GM20000 (cell line): ENCODE results near the gene ATP6V1G2.

ENCODE experiments used
- DNase-seq: peaks from one replicate; pipeline ENCODE4 v3.0.0; 2012; ENCODE audit warnings: low spot score
- TF ChIP-seq, protein P1 (sequence below): IDR thresholded peaks from 2 replicates; pipeline ENCODE4 v1.5.1; 2012; ENCODE audit warnings: mild to moderate bottlenecking, control low read depth; ENCODE audit errors: extremely low read depth, missing control alignments

ATP6V1G2 gene

DNA sequence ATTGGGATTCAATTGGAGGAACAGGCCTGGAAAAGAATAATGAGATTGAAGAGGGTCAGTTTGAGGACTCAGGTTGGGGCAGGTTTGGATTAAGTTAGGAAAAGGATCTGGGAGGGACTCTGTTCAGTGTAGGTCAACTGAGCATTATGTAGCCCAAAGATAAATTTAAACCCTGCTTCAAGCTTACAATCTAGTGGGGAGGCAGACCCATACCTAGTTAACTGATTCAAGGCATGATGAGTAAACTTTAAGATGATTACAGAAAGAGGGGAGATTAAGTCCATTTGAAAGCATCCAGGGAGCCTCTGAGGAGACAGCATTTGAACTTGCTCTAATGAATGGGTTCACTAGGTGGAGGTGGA, 14.3 kb upstream of the ATP6V1G2 start:
- no peak for DNase-seq
- TF ChIP-seq, protein P1, sequence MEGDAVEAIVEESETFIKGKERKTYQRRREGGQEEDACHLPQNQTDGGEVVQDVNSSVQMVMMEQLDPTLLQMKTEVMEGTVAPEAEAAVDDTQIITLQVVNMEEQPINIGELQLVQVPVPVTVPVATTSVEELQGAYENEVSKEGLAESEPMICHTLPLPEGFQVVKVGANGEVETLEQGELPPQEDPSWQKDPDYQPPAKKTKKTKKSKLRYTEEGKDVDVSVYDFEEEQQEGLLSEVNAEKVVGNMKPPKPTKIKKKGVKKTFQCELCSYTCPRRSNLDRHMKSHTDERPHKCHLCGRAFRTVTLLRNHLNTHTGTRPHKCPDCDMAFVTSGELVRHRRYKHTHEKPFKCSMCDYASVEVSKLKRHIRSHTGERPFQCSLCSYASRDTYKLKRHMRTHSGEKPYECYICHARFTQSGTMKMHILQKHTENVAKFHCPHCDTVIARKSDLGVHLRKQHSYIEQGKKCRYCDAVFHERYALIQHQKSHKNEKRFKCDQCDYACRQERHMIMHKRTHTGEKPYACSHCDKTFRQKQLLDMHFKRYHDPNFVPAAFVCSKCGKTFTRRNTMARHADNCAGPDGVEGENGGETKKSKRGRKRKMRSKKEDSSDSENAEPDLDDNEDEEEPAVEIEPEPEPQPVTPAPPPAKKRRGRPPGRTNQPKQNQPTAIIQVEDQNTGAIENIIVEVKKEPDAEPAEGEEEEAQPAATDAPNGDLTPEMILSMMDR, result no peak

GRCh38 chr6:31559958-31560696, 13.7 kb upstream of the ATP6V1G2 start:
- DNase-seq, result peak; percentile 71
- TF ChIP-seq, protein P1, result no peak

GRCh38 chr6:31559606-31559957, 13.2 kb upstream of the ATP6V1G2 start:
- no peak for DNase-seq
- TF ChIP-seq, protein P1, result no peak

- TF ChIP-seq, protein P1, result no peak
- DNase-seq, result peak; percentile 77
Measured at GRCh38 chr6:31558631-31559500, 12.5 kb upstream of the ATP6V1G2 start.

DNA sequence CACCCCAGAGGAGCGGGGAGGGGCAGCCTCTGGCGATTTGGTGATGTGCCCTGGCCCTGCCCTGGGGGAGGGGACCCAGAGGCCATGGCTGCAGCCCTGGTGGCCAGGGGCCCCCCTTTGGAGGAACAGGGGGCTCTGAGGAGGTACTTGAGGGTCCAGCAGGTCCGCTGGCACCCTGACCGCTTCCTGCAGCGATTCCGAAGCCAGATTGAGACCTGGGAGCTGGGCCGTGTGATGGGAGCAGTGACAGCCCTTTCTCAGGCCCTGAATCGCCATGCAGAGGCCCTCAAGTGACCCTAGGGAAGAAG, 11.9 kb upstream of the ATP6V1G2 start:
- no peak for DNase-seq
- TF ChIP-seq, protein P1, result no peak

DNA sequence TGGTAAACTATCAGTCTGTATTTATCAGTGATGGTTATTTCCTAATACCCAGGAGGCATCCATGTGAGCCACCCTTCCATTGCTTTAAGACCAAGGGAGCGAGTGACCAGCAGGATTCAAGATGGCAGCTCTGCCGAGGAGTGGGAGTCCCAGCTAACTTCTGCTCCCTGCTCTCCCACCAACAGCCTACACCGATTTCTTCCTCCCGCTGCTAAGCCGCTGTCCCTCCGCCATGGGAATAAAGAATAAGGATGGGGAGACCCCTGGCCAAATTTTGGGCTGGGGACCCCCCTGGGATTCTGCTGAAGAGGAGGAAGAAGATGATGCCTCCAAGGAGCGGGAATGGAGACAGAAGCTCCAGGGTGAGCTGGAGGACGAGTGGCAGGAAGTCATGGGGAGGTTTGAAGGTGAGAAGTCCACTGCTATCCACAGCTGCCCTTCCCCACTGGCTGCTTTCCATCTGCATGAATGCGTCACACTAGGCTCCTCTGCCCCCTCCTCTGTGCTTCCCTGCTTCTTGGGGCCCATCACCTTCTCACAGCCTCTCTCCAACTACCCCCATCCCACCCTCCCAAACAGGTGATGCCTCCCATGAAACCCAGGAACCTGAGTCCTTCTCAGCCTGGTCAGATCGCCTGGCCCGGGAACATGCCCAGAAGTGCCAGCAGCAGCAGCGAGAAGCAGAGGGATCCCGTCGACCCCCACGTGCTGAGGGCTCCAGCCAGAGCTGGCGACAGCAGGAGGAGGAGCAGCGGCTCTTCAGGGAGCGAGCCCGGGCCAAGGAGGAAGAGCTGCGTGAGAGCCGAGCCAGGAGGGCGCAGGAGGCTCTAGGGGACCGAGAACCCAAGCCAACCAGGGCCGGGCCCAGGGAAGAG, 11.3 kb upstream of the ATP6V1G2 start:
- DNase-seq, result no peak
- TF ChIP-seq, protein P1, result no peak
